Left ventricle myocardium superior (tissue), 1 donor: ENCODE results near the gene DCXR. TPM values are rescaled to one million over a fixed set of nuclear protein-coding genes. Genes with fewer than 3 reads are reported as not detected.

Experiments
- ATAC-seq: fragments of 200-7000 bp; cut with Tn5 transposase; one replicate; pipeline ENCODE4 v1.9.1; 2020; ENCODE audit warnings: mild to moderate bottlenecking, moderate library complexity
- DNase-seq: peaks from one replicate; pipeline ENCODE4 v3.0.0-alpha.2; 2020
- intact Hi-C: fragments of 100-400 bp; cut with micrococcal nuclease; formaldehyde crosslinking; loops from one replicate; pipeline ENCODE4 v1.11.0; 2022
- long read RNA-seq: library from polyadenylated mRNA; unstranded; transcript quantifications from one replicate; pipeline ENCODE4 v2.0.0, GENCODE V29; 2021
- total RNA-seq: library from RNA; stranded (reverse); fragmentation: NEBNext Ultra II Directional; extraction: Animal tissue kit (Norgen Biotek cat#: 25700); gene quantifications from one replicate; pipeline ENCODE4 v1.2.1, GENCODE V29; 2021
- donor health status: DM: no; HTN: yes; CAD: no; lungs with severe emphysema.

The DCXR gene
- 177 TPM for total RNA-seq
- long read RNA-seq, transcript DCXR-213 (7 exons, 915 nt): minor isoform, 6 of 212 reads
- long read RNA-seq, transcript DCXR-212 (5 exons, 715 nt): minor isoform, 10 of 212 reads
- long read RNA-seq, transcript DCXR-201 (8 exons, 887 nt): major isoform, 103 of 212 reads
- long read RNA-seq, partial matches to known transcripts: 49 of 212 reads
- long read RNA-seq, other reads (novel, unspliced or antisense): 39 of 212 reads

GRCh38 chr17:82037092-82037888, at the start of gene DCXR:
Gene DCXR, minus strand, starts transcription at chr17:82037697. Its CDS starts 15 bp downstream, at chr17:82037682.
- intact Hi-C loops: no loop called here
- peak; percentile 97 for ATAC-seq
- peak; percentile 99 for DNase-seq

GRCh38 chr17:82085931-82086764, 48.7 kb upstream of the DCXR start:
- no peak for ATAC-seq
- intact Hi-C loops: no loop called here
- DNase-seq: peak; percentile 29

- intact Hi-C loops: no loop called here
- ATAC-seq (no peak), DNase-seq (peak; percentile 24)
Measured at GRCh38 chr17:82085031-82085861, 47.7 kb upstream of the DCXR start.

GRCh38 chr17:82084373-82085030, 47.0 kb upstream of the DCXR start:
- ATAC-seq (no peak), DNase-seq (no peak)

GRCh38 chr17:82083533-82084359, 46.2 kb upstream of the DCXR start:
- ATAC-seq (no peak), DNase-seq (no peak)
- intact Hi-C loops: no loop called here

More at GRCh38 chr17:82084373-82085030, 47.0 kb upstream of the DCXR start:
- intact Hi-C loops: no loop called here

GRCh38 chr17:82083009-82083408, 45.5 kb upstream of the DCXR start:
- DNase-seq (no peak), ATAC-seq (no peak)
- intact Hi-C loops: no loop called here

- intact Hi-C loops: no loop called here
- ATAC-seq: no peak
- DNase-seq: no peak
Measured at GRCh38 chr17:82082456-82082855, 45.0 kb upstream of the DCXR start.

GRCh38 chr17:82081966-82082365, 44.5 kb upstream of the DCXR start:
- intact Hi-C loops: no loop called here
- no peak for DNase-seq
- no peak for ATAC-seq

GRCh38 chr17:82081546-82081945, 44.0 kb upstream of the DCXR start:
- ATAC-seq (no peak), DNase-seq (no peak)
- intact Hi-C loops: no loop called here

GRCh38 chr17:82080789-82081464, 43.4 kb upstream of the DCXR start:
- intact Hi-C loops: no loop called here
- DNase-seq (no peak), ATAC-seq (no peak)

- DNase-seq (no peak), ATAC-seq (no peak)
- intact Hi-C loops: no loop called here
Measured at GRCh38 chr17:82080048-82080788, 42.7 kb upstream of the DCXR start.

GRCh38 chr17:82079001-82079677, 41.6 kb upstream of the DCXR start:
- intact Hi-C loops: no loop called here
- ATAC-seq (no peak), DNase-seq (no peak)

GRCh38 chr17:82078433-82078832, 40.9 kb upstream of the DCXR start:
- intact Hi-C loops: no loop called here
- DNase-seq (no peak), ATAC-seq (no peak)

- no peak for DNase-seq
- intact Hi-C loops: no loop called here
- ATAC-seq: peak; percentile 37
Measured at GRCh38 chr17:82077617-82078358, 40.3 kb upstream of the DCXR start.
